ENCODE data around the gene OR5T1.

The OR5T1 gene

DNA sequence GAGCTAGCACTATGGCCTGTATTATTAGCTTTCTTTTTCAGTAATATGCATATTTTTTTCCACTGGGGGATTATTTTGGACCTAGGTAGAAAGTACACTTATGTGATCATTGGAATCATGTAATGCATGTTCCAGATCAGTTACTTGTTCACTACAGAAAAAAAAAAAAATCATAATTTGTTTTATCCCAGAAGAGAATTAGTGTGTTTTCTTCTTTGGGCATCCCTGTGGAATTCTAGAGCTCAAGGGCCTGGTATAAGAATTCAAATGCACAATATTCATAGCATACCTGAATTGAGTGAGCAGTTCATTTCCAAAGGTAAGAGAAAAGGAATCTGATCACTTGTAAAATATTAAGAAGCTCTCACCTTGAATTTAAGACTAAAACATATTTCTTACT is at the start of gene OR5T1:
Gene OR5T1 (plus strand): TSS at position 301 of the 400 bp plus-strand sequence. CDS start 1,485 bp downstream, outside the sequence.
- no peak for DNase-seq

DNA sequence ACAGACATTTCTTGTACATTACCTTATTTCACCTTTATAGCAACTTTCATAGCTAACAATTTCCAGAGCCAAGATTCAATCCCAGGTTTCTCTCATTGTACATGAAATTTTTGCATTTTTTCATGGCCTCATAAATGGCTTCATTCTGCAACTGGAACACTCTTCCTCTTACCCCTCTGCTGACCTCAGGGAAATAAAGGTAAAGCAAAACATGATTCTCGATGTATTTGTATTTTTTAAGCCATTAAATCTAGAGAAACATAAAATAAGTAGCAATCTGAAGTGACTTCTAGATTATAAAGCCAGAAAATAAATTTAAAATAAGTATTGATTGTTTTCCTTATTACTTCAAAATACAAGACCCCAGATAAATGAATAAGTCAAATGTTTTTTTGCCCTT is 39.8 kb upstream of the OR5T1 start, which contains the start of gene OR5T2:
Gene OR5T2 (minus strand): TSS at position 101 of the 400 bp plus-strand sequence. CDS start 1,193 bp downstream, outside the sequence.
- no peak for DNase-seq

DNA sequence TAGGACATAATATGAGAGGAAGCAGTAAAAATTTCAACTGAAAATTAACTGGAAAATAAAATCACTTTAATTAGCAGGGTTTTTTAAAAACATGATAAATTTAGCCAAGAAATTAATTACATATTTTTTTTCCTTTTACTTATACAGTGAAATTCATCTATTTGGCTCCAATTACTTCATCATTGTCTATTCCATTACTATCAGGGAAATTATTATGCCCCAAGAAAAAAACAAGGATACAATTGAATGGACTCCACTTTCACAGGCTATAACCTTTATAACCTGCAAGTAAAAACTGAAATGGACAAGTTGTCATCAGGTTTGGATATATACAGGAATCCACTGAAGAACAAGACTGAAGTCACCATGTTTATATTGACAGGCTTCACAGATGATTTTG is 22.0 kb upstream of the OR5T1 start, which contains the start of gene OR5T3:
Gene OR5T3 (plus strand): TSS at position 301 of the 400 bp plus-strand sequence. CDS start 0 bp downstream, at position 301.
- no peak for DNase-seq

DNA sequence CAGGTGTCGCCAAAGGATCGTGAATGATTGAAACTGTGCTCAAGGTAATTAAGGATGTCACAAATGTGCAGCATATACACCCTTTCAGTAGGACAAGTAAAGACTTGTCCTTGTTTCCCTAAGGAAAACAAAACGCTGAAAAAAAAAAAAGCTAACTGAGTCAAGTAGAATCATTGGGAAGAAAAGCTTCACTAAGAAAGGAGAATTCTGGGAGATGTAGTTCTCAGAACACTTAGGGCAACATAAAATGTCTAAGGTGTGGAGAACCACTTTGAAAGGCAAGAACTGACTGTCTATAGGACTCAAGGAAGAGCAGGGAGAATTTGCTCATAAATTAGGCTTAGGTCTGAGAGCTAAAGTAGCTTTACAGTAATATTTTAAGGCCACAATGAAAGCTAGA is 2.9 kb upstream of the OR5T1 start:
- DNase-seq: no peak

DNA sequence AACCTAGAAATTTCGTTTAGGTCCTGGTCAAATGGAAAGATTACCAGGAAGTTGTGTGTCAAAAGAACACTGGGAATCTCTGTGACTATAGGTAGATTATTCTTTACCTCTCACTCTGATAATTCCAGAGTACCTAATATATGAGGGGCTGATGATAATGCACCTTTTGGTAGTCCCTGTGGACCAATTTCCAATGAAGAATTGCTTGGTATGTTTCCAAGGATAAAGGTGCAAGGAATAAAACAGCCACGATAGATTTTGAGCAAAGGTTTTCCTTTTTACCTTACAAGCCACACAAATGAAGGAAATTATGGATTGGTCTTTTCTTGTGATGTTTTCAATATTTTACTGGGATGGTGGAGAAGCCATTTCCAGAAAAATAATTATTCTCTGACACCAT is 18.2 kb downstream of the OR5T1 start, which contains the start of gene OR8H1:
Gene OR8H1 (minus strand): TSS at position 101 of the 400 bp plus-strand sequence. CDS start 1,192 bp downstream, outside the sequence.
- DNase-seq: no peak

DNA sequence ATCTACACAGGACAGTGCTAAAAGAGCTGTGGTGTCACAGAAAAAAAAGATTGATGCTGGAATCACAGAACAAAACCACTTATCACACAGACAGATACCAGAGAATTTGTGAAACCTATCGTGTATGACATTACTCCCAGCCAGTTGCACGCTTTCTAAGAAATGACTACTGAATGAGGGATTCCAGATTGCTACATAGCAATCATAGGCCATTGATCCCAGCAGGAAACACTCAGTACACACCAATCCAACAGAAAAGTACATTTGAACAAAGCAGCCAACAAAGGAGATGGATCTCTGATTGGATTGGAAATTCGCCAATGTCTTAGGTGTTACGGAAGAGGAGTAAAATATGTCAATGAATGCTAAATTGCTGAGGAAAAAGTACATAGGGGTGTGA is 22.9 kb downstream of the OR5T1 start:
- no peak for DNase-seq

DNA sequence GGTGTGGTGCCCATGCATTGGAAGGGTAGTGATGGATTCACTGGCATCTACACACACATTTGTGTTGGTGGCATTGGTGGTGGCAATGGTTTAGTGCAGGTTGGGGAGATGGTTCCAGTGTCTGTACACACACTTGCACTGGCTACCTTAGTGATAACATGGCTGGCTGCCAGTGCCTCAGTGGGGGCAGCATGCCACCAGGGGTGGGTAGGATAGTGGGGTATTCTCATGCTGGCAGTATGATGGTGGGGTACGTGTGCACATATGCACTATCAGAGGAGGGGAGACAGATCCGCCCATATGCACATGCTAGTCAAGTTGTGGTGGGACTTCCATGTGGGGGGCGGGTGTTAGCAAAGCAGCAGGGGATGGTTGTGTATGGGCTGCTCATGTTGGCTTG is 33.9 kb downstream of the OR5T1 start:
- DNase-seq: no peak

DNA sequence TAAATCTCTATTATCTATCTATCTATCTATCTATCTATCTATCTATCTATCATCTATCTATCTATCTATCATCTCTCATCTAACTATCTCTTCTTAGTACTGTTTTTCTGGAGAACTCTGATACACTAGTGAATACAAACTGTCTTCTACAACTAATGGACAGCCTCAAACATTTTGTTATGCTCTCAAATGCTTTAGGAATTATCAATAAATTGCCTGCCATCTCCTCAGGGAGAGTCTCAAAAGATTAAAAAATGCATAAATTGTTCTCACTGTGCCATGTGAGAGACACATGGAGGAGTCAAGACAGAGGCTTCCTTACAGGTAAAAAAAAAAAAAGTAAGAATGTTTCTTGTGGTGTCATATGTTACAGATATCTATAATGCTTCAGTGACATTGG is 40.9 kb downstream of the OR5T1 start, which contains the start of gene OR8K3:
Gene OR8K3 (plus strand): TSS at position 301 of the 400 bp plus-strand sequence. CDS start 3,163 bp downstream, outside the sequence.
- DNase-seq: no peak
